Lung (tissue), 12 donors: ENCODE data around the gene PPARA. TPM values are rescaled to one million over a fixed set of nuclear protein-coding genes. Genes with fewer than 3 reads are reported as not detected.
A peak's percentile ranks its signal among the peaks of the same experiment; 100 is the strongest.

Source experiments
- ATAC-seq: fragments of 200-7000 bp; cut with Tn5 transposase; one replicate; pipeline ENCODE4 v1.9.1; 2020; ENCODE audit warnings: moderate number of reproducible peaks; ENCODE audit not compliant: insufficient read depth, low FRiP score
- DNase-seq, 3 donors: peaks; one replicate each; pipeline ENCODE4 v3.0.0-alpha.2; 2013 to 2017
- H3K27ac ChIP-seq, 2 donors: one replicate each; pipeline ENCODE4 v1.5.1; 2013; ENCODE audit warnings: mild to moderate bottlenecking in 2 of 2, moderate library complexity in 2 of 2, control low read depth in 1 of 2, inconsistent platforms in 1 of 2, low read depth in 1 of 2, low read length in 1 of 2
- H3K27me3 ChIP-seq, 3 donors: one replicate each; pipeline ENCODE4 v1.5.1; 2013; ENCODE audit warnings: low read length in 2 of 3; ENCODE audit not compliant: control insufficient read depth in 3 of 3, insufficient read depth in 3 of 3
- H3K36me3 ChIP-seq, 4 donors: one replicate each; pipeline ENCODE4 v1.5.1; 2013; ENCODE audit warnings: low read length in 4 of 4, mild to moderate bottlenecking in 1 of 4, moderate library complexity in 1 of 4; ENCODE audit not compliant: control insufficient read depth in 4 of 4, insufficient read depth in 4 of 4
- H3K4me1 ChIP-seq, 5 donors: one replicate each; pipeline ENCODE4 v1.5.1; 2013; ENCODE audit warnings: low read length in 5 of 5, mild to moderate bottlenecking in 2 of 5, moderate library complexity in 1 of 5; ENCODE audit not compliant: control insufficient read depth in 5 of 5, insufficient read depth in 5 of 5
- H3K4me3 ChIP-seq: one replicate; pipeline ENCODE4 v1.5.1; 2013; ENCODE audit warnings: mild to moderate bottlenecking, control low read depth, moderate library complexity
- H3K9ac ChIP-seq, 2 donors: one replicate each; pipeline ENCODE4 v1.5.1; 2013; ENCODE audit warnings: low read length in 2 of 2, control low read depth in 1 of 2; ENCODE audit not compliant: insufficient read depth in 1 of 2
- H3K9me3 ChIP-seq, 4 donors: one replicate each; pipeline ENCODE4 v1.5.1; 2013; ENCODE audit warnings: low read length in 3 of 4, mild to moderate bottlenecking in 1 of 4, moderate library complexity in 1 of 4; ENCODE audit not compliant: control insufficient read depth in 4 of 4, insufficient read depth in 3 of 4
- CTCF ChIP-seq: IDR thresholded peaks from 2 replicates; pipeline ENCODE4 v1.5.1; 2012; ENCODE audit warnings: mild to moderate bottlenecking; ENCODE audit errors: control extremely low read depth, extremely low read depth
- WGBS, 2 donors: extraction: QIAGEN DNeasy Blood & Tissue Kit; methylation state at CpG; one replicate each; pipeline ENCODE4 v1.1.7; 2013; 5-methylcytosine and 5-hydroxymethylcytosine counted together
- polyA plus RNA-seq, 2 donors: library from polyadenylated mRNA; stranded (reverse); fragments of 200-250 nt; gene quantifications; one replicate each; pipeline ENCODE4 v1.2.1, GENCODE V29; 2013
- total RNA-seq, 2 donors: library from RNA; depleted of rRNA in 1 of 2; stranded (reverse); fragments of >200 nt in 1 of 2; gene quantifications; one replicate each; pipeline ENCODE4 v1.2.1, GENCODE V29; 2014 to 2021
- donor health status: control.
- donor health status: control.
- donor health status: Bipolar disorder and iron deficiency.
- donor health status: healthy.
- donor health status: DM: yes; HTN: yes; CAD: no.

The PPARA gene
- total and polyA plus RNA-seq, 4 donors = 4.4 to 18.1 (median 11.0) TPM

- DNase-seq (no peak), ATAC-seq (no peak)
- Histone ChIP-seq H3K4me1 (no peaks in the 10 kb centered on the region), H3K4me3 (no peak overlapping the region), H3K27me3 (no peaks in the 10 kb centered on the region), H3K27ac (no peak overlapping the region), H3K9ac (no peak overlapping the region), H3K9me3 (peaks cover 0 to 2% (median 0%) of the 10 kb centered on the region in 4 donors), H3K36me3 (peaks cover 0 to 22% (median 13%) of the 10 kb centered on the region in 4 donors)
- no peak for TF ChIP-seq CTCF
- 95 to 96% methylated on average over 12 of the region's 12 CpGs for WGBS, 2 donors
Observed at GRCh38 chr22:46234969-46235368, 84.6 kb downstream of the PPARA start.

- DNase-seq (no peak), ATAC-seq (no peak)
- Histone ChIP-seq H3K36me3 (peaks cover under 1 to 16% (median 11%) of the 10 kb centered on the region in 4 donors), H3K9ac (no peak overlapping the region), H3K4me3 (no peak overlapping the region), H3K9me3 (peaks cover 0 to 2% (median 0%) of the 10 kb centered on the region in 4 donors), H3K27ac (peak overlapping the region in 1 of 2 donors; percentile 28), H3K4me1 (no peaks in the 10 kb centered on the region), H3K27me3 (no peaks in the 10 kb centered on the region)
- 85 to 89% methylated on average over 12 of the region's 12 CpGs for WGBS, 2 donors
- TF ChIP-seq CTCF = no peak
Observed at GRCh38 chr22:46237453-46238124, 87.3 kb downstream of the PPARA start.

GRCh38 chr22:46238541-46238940 is 88.2 kb downstream of the PPARA start:
- DNase-seq = no peak
- Histone ChIP-seq H3K9me3 (no peaks in the 10 kb centered on the region), H3K9ac (no peak overlapping the region), H3K36me3 (peaks cover 2 to 18% (median 9%) of the 10 kb centered on the region in 4 donors), H3K4me3 (no peak overlapping the region), H3K4me1 (no peaks in the 10 kb centered on the region), H3K27me3 (no peaks in the 10 kb centered on the region), H3K27ac (no peak overlapping the region)
- WGBS, 2 donors = 92 to 96% methylated on average over 16 of the region's 16 CpGs
- no peak for ATAC-seq
- TF ChIP-seq CTCF = no peak
